PFSK-1 (cell line): ENCODE data around the gene RILP.

Source experiments
- FOXP2 ChIP-seq: optimal IDR thresholded peaks from 2 replicates; pipeline ENCODE3; 2011; ENCODE audit warnings: borderline replicate concordance, control low read depth, inconsistent platforms; ENCODE audit not compliant: insufficient read depth; ENCODE audit errors: extremely low read length, extremely low read depth
- POLR2AphosphoS5 ChIP-seq: IDR thresholded peaks from 2 replicates; pipeline ENCODE4 v1.6.1; 2012; ENCODE audit warnings: low read depth, mild to moderate bottlenecking, control low read depth, low read length, moderate library complexity
- SIN3A ChIP-seq: IDR thresholded peaks from 2 replicates; pipeline ENCODE4 v1.6.1; 2012; ENCODE audit warnings: mild to moderate bottlenecking, low read length, moderate library complexity, borderline replicate concordance; ENCODE audit not compliant: insufficient read depth
- TAF1 ChIP-seq: IDR thresholded peaks from 2 replicates; pipeline ENCODE4 v1.6.1; 2012; ENCODE audit warnings: low read length, control low read depth, borderline replicate concordance; ENCODE audit not compliant: insufficient read depth
- TF ChIP-seq, protein P1 (sequence below), 2 experiments: IDR thresholded peaks; 2 replicates each; pipeline versions ENCODE4 v1.6.1 to v1.8.0; 2011 to 2012; ENCODE audit warnings: low read depth in 2 of 2, low read length in 2 of 2, control low read depth in 1 of 2, inconsistent platforms in 1 of 2, mild to moderate bottlenecking in 1 of 2, moderate library complexity in 1 of 2; ENCODE audit not compliant: insufficient read depth in 1 of 2

DNA sequence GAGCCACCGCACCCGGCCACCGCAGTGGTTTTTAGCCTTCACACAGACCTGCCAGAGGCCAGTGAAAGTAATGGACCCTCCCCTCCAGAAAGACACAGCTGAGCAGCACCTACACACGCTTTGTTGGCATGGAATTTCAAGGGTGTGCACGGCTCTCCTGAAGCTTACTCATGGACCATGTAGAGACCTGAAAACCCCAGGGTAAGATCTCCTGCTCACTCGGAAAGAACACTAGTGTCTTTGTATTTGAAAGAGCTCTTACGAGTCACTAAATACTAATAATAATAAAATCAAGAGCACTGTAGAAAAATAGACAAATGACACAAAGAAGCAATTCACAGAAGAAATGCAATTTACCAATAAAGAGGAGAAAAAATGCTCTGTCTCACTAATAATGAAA is 41.0 kb downstream of the RILP start:
- TF ChIP-seq SIN3A (no peak), POLR2AphosphoS5 (no peak), TAF1 (no peak), FOXP2 (no peak)
- TF ChIP-seq, protein P1, sequence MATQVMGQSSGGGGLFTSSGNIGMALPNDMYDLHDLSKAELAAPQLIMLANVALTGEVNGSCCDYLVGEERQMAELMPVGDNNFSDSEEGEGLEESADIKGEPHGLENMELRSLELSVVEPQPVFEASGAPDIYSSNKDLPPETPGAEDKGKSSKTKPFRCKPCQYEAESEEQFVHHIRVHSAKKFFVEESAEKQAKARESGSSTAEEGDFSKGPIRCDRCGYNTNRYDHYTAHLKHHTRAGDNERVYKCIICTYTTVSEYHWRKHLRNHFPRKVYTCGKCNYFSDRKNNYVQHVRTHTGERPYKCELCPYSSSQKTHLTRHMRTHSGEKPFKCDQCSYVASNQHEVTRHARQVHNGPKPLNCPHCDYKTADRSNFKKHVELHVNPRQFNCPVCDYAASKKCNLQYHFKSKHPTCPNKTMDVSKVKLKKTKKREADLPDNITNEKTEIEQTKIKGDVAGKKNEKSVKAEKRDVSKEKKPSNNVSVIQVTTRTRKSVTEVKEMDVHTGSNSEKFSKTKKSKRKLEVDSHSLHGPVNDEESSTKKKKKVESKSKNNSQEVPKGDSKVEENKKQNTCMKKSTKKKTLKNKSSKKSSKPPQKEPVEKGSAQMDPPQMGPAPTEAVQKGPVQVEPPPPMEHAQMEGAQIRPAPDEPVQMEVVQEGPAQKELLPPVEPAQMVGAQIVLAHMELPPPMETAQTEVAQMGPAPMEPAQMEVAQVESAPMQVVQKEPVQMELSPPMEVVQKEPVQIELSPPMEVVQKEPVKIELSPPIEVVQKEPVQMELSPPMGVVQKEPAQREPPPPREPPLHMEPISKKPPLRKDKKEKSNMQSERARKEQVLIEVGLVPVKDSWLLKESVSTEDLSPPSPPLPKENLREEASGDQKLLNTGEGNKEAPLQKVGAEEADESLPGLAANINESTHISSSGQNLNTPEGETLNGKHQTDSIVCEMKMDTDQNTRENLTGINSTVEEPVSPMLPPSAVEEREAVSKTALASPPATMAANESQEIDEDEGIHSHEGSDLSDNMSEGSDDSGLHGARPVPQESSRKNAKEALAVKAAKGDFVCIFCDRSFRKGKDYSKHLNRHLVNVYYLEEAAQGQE (IDR thresholded peaks at IDR 0.05; ENCODE audit: insufficient read depth in 1 of 2, low read depth in 2 of 2, low read length in 2 of 2), result no peak
